HG03139 (cell line): ENCODE results near the gene FGGY.
"Not testable (repeated sequence)": the region's sequence is repeated elsewhere in the genome, so short reads cannot be mapped to it uniquely, and the experiment has no call there.

Source experiments
- ATAC-seq: cut with Tn5 transposase; IDR thresholded peaks from one replicate; pipeline ENCODE4 v1.9.1; 2021; ENCODE audit not compliant: unreplicated experiment

Gene FGGY

DNA sequence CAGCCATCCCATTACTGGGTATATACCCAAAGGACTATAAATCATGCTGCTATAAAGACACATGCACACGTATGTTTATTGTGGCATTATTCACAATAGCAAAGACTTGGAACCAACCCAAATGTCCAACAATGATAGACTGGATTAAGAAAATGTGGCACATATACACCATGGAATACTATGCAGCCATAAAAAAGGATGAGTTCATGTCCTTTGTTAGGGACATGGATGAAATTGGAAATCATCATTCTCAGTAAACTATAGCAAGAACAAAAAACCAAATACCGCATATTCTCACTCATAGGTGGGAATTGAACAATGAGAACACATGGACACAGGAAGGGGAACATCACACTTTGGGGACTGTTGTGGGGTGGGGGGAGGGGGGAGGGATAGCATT lies 241.6 kb downstream of the FGGY start:
- ATAC-seq: not testable (repeated sequence)

GRCh38 chr1:59539961-59540681 lies 243.2 kb downstream of the FGGY start:
- no peak for ATAC-seq

DNA sequence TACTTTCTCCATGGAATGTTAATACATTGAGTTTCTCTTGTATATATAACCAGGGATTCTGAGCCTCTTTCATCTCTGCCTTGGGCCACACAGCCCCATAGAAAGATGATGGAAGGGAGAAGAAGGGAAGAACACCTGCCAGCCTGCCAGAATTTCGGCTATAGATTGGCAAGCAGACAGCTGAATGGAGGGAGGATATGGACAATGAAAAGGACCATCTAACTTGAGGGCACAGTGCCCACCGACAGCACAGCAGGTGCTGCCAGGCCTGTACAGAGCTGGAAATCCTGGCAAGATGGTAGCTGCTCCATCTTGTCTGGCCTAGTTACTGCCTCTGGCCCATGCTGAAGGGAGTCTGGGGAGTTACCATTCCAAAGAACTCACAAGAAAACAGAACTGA lies 244.3 kb downstream of the FGGY start:
- no peak for ATAC-seq

DNA sequence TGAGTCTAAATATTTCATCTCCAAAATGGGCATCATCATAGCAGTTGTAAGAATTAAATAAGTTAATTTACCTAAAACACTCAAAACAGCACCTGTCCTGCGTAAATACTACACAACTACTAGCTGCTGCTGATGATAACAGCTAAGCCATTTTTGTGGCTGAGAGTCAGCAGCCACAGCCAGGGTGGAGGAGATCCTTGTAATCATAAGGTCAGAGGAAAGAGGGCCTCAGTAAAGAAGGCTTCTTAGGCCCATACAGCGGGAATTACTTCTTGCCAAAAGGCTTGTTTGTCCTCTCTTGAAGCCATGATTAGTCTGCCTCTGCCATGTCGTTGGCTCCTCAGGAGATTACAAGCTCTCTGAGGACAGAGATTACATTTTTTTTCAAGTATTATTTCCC lies 245.0 kb downstream of the FGGY start:
- ATAC-seq: no peak

DNA sequence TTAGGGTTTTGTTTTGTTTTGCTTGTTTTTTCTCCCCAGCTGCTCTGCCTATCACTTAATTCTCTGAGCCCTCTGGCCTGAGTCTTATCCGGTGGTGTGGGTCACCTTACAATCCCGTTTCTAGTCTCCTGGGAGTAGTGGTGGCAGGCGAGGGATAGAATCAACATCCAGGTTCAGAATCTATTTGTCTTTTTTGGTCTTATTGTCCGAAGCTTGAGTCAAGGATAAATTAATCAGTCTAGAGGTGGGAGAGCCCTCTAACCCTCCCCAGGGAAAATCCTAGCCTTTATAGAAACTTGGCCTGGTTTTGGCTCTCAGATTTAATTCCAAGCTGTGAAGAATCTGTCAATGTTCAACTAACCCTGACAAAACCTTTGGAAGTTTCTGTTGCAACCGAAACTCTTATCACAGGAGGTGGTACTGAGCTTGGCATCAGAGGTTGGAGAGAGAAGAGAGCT lies 246.3 kb downstream of the FGGY start:
- ATAC-seq: no peak

GRCh38 chr1:59544615-59545293 lies 247.9 kb downstream of the FGGY start:
- ATAC-seq: no peak

DNA sequence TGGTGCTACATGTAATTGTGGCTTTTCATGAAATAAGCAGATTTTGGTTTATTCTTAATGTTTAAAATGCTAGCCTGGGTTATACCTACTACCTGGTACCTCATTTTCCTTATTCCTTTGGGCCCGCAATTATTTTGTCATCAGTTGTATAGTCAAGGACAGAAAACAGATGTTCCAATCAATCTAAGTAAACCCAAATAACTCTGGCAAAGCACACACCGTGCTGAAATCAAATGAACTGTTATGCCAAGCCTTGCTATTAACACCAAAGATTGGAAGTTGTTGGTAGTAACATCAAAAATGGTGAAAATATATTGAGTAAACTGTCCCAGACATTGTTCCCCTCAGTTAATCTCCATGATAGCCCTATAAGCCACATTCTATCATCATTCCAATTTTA lies 248.9 kb downstream of the FGGY start:
- no peak for ATAC-seq

DNA sequence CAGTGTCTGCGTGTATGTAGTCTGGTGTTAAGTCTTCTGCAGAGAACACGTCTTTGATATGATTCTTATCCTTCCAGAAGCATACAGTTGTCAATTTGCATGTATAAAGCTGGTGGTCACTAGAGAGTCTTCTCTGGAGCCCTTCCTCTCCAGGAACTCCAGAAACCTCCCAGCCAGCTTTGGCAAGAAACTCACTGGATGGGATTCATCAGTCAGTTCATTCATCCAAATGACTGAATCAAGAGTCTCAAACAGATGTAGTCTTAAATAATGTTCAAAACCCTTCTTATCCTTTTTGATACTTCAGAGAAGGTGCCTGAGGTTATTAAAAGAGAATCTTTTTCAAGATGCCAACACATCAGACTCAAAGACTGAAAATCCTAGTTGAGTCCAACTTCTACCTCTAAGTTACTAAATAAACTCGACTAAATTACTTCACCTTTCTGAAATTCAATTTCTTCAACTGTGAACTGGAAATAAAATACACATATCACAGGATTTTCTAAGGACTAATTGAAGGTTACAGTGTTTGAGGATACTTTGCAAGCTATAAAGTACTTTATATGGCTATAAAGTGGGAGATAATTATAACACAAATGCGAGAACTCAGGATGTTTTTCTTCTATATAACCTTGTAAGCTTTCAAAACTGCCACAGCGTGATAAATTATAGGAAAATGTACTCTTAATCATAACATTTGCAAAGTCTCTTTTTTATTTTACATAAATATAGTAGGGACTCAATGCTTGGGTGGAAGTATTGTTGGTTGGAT lies 252.4 kb downstream of the FGGY start:
- ATAC-seq: no peak

GRCh38 chr1:59549903-59550302 lies 253.0 kb downstream of the FGGY start:
- no peak for ATAC-seq

- no peak for ATAC-seq
These were observed 255.1 kb downstream of the FGGY start for GRCh38 chr1:59552007-59552406.

DNA sequence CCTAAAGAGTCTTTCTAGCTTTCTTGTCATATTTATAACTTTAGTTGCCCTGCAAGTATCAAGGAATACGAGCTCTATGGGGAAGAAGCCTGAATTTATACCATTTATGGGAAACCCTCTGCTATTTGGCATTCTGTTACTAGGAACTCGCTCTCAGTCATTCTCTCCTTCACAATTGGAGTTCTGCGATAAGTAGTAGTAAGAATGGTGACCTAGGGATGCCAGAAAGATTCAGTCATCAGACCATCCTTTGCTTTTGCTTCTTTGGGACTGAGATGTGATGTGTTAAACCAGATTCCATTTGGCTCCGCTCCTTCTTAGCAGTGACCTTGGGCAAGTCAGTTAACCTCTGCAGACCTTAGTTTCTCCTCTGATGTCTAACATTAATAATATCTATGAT lies 256.5 kb downstream of the FGGY start:
- ATAC-seq: no peak

- no peak for ATAC-seq
These were observed 257.2 kb downstream of the FGGY start for GRCh38 chr1:59554011-59554663.

GRCh38 chr1:59554752-59555151 lies 257.9 kb downstream of the FGGY start:
- ATAC-seq: no peak

- ATAC-seq: no peak
These were observed 259.5 kb downstream of the FGGY start for GRCh38 chr1:59556398-59556797.

DNA sequence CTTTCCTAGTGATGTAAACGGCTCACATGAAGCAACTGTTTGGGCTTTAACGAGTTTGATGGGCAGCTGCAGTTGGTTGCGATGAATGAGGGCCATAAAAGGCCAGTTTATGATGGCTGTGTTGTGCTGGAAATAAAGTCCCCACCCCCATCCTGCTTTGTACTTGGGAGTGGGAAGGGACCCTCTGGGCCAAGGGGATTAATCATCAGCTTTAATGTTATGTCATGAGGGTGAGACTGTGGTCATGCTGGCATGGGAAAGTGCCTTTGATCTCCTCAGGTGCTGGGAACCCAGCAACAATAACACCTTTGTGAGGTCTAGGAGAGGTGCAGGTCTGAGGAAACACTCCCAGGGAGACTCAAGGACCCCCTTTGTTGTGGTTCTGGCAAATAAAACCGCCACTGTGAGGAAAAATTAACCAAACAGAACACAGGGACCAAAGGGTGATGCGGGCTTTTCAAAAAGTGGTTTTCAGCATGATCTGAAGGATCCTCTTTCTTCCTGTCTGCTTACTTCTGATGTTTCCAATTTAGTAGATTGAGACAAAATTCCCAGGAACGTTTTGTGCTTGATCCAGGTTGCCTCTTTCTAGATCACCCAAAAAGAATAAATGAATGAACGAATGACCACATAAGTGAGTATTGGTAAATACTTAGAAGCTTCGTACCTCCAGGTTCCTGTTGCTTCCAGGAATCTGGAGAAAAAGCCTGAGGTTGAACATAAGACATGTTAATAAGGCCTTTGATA lies 260.1 kb downstream of the FGGY start:
- no peak for ATAC-seq

DNA sequence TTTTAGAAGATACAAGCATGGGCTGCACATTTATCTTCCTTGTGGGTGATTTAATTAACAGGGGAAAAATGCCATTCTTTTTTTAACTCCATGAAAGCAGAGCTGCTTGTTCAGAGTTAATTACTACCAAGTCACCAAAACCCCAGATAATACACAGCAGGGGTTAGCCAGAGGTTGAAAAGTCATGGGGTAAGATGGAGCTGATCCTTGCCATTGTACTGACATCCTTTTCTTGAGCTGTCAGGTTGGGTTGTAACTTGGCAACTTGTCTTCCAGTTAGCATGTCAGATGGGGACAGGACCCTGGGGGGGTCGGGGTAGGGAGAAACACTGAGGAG lies 260.6 kb downstream of the FGGY start:
- no peak for ATAC-seq

- ATAC-seq: not testable (repeated sequence)
These were observed 261.7 kb downstream of the FGGY start for GRCh38 chr1:59558580-59558979.

- peak; percentile 73 for ATAC-seq
These were observed 264.0 kb downstream of the FGGY start for GRCh38 chr1:59560807-59561450.

GRCh38 chr1:59561796-59562195 lies 264.9 kb downstream of the FGGY start:
- ATAC-seq: no peak

- no peak for ATAC-seq
These were observed 267.4 kb downstream of the FGGY start for GRCh38 chr1:59564192-59564891.
